Retina (tissue), 1 donor: ENCODE data around the gene HTRA3.

Experiments used
- DNase-seq: peaks from one replicate; pipeline ENCODE4 v3.0.0-alpha.2; 2016

HTRA3 gene

GRCh38 chr4:8297141-8297601 is 27.6 kb downstream of the HTRA3 start:
- no peak for DNase-seq

- DNase-seq = no peak
Measured at GRCh38 chr4:8297691-8298485, 28.3 kb downstream of the HTRA3 start.

- DNase-seq = no peak
Measured at GRCh38 chr4:8300832-8301231, 31.3 kb downstream of the HTRA3 start.

- no peak for DNase-seq
Measured at GRCh38 chr4:8301851-8302730, 32.5 kb downstream of the HTRA3 start.

- DNase-seq = no peak
Measured at GRCh38 chr4:8303081-8303480, 33.5 kb downstream of the HTRA3 start.

- DNase-seq = no peak
Measured at GRCh38 chr4:8303485-8304281, 34.1 kb downstream of the HTRA3 start.

- no peak for DNase-seq
Measured at GRCh38 chr4:8304827-8305695, 35.5 kb downstream of the HTRA3 start.

GRCh38 chr4:8305851-8306471 is 36.4 kb downstream of the HTRA3 start:
- no peak for DNase-seq

- DNase-seq = no peak
Measured at GRCh38 chr4:8306511-8307021, 37.0 kb downstream of the HTRA3 start.

GRCh38 chr4:8307121-8307520 is 37.6 kb downstream of the HTRA3 start:
- no peak for DNase-seq

GRCh38 chr4:8307714-8308113 is 38.2 kb downstream of the HTRA3 start:
- no peak for DNase-seq

- DNase-seq = no peak
Measured at GRCh38 chr4:8308144-8308543, 38.6 kb downstream of the HTRA3 start.

GRCh38 chr4:8308856-8309771 is 39.6 kb downstream of the HTRA3 start:
- DNase-seq = no peak

GRCh38 chr4:8310306-8310705 is 40.8 kb downstream of the HTRA3 start:
- no peak for DNase-seq

- DNase-seq = no peak
Measured at GRCh38 chr4:8311101-8312068, 41.8 kb downstream of the HTRA3 start.

- no peak for DNase-seq
Measured at GRCh38 chr4:8312069-8312445, 42.5 kb downstream of the HTRA3 start.

GRCh38 chr4:8312976-8313375 is 43.4 kb downstream of the HTRA3 start:
- DNase-seq = no peak

- DNase-seq = no peak
Measured at GRCh38 chr4:8314691-8315255, 45.2 kb downstream of the HTRA3 start.
